ENCODE measurements around the gene C14orf93.

DNA sequence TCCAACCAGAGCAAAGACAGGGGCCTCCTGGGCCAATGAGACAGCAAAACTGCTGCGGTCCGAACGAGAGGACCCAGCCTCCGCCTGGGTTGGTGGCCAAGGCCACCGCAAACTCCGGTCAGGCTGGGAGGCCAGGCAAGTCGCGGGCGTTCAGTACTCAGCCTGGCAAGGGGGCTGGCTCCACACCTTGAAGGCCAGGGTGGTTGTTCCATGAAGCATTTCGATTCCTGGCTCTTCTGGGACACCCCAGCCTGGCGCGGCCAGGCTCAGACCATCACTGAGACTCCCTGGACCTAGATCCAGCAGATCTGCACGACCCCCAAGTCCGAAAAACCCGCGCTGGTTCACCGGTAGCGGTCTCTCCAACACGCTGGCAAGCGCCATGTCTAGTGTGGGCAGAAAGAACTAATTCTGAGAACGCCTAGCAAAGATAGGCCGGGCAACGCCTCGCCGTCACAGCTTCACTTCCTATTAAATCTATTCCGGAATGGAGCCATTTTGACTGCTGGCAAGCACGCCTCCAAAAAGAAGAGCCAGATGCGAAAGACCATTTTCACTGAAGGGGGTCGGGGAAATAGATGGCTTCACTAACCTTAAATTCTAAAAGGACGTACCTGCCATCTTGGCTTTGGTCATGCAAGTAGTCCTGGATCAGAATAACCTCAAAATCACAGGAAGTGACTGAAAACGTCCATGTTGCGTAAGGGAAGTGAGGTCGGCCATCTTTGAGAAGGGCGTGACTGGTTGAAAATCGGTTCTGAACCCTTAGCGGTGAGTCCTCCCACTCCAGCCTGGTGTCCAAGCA is 24.8 kb upstream of the C14orf93 start, which contains the start of gene PSMB5:
- TF ChIP-seq, protein P1, sequence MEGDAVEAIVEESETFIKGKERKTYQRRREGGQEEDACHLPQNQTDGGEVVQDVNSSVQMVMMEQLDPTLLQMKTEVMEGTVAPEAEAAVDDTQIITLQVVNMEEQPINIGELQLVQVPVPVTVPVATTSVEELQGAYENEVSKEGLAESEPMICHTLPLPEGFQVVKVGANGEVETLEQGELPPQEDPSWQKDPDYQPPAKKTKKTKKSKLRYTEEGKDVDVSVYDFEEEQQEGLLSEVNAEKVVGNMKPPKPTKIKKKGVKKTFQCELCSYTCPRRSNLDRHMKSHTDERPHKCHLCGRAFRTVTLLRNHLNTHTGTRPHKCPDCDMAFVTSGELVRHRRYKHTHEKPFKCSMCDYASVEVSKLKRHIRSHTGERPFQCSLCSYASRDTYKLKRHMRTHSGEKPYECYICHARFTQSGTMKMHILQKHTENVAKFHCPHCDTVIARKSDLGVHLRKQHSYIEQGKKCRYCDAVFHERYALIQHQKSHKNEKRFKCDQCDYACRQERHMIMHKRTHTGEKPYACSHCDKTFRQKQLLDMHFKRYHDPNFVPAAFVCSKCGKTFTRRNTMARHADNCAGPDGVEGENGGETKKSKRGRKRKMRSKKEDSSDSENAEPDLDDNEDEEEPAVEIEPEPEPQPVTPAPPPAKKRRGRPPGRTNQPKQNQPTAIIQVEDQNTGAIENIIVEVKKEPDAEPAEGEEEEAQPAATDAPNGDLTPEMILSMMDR (IDR thresholded peaks at IDR 0.05): peak in 2 of 4 experiments; percentile 26 to 50
- peak; percentile 90 for TF ChIP-seq POLR2AphosphoS5 (IDR thresholded peaks at IDR 0.05)
